Calu3 (cell line): ENCODE data around the gene CCDC116. TPM values are rescaled to one million over a fixed set of nuclear protein-coding genes. Genes with fewer than 3 reads are reported as not detected.

Experiments
- BruUV-seq: library from RNA; stranded (reverse); fragments of 400-500 nt; replicated peaks from 2 replicates; lab custom pipeline; 2021; lab: Mats Ljungman, UMichigan
- CTCF ChIA-PET: fragments of 300-600 bp; sonication (Branson Sonifier 250); formaldehyde crosslinking; loops from one replicate; lab custom pipeline; 2022; ENCODE audit warnings: antibody characterized with exemption; lab: Charles Lee
- DNase-seq: peaks from one replicate; pipeline ENCODE4 v3.0.0; 2022
- H3K27ac Mint-ChIP-seq: one replicate; pipeline ENCODE4 v1.8.0; 2022; ENCODE audit warnings: mixed read lengths; ENCODE audit not compliant: unreplicated experiment
- H3K27me3 Mint-ChIP-seq: one replicate; pipeline ENCODE4 v1.8.0; 2022; ENCODE audit warnings: mixed read lengths; ENCODE audit not compliant: unreplicated experiment
- H3K36me3 Mint-ChIP-seq: one replicate; pipeline ENCODE4 v1.8.0; 2022; ENCODE audit warnings: mild to moderate bottlenecking, moderate library complexity, mixed read lengths; ENCODE audit not compliant: insufficient read depth, unreplicated experiment
- H3K4me1 Mint-ChIP-seq: one replicate; pipeline ENCODE4 v1.8.0; 2022; ENCODE audit warnings: mild to moderate bottlenecking, low read depth, mixed read lengths; ENCODE audit not compliant: unreplicated experiment
- H3K4me3 Mint-ChIP-seq: one replicate; pipeline ENCODE4 v1.8.0; 2022; ENCODE audit warnings: mild to moderate bottlenecking, low read depth, moderate library complexity, mixed read lengths; ENCODE audit not compliant: unreplicated experiment
- H3K9me3 Mint-ChIP-seq: one replicate; pipeline ENCODE4 v1.8.0; 2022; ENCODE audit warnings: low read depth, mixed read lengths; ENCODE audit not compliant: unreplicated experiment
- CTCF ChIP-seq: fragments of 200-600 bp; IDR thresholded peaks from one replicate; pipeline ENCODE4 v1.8.0; 2022; ENCODE audit warnings: antibody characterized with exemption; ENCODE audit not compliant: unreplicated experiment
- intact Hi-C: fragments of 100-400 bp; cut with micrococcal nuclease; formaldehyde crosslinking; loops from one replicate; pipeline ENCODE4 v1.10.0; 2022; ENCODE audit not compliant: unreplicated experiment
- microRNA-seq: library from miRNA; unstranded; fragments of <30 nt; microRNA quantifications from one replicate; pipeline ENCODE4 v1.2.0, GENCODE V29; 2022
- total RNA-seq: library from RNA; stranded (reverse); gene quantifications from 2 replicates; pipeline ENCODE4 v1.2.3, GENCODE V29; 2022

The CCDC116 gene
- total RNA-seq, 1 experiment from 2014 or later: not detected

- peaks cover 48% of the 10 kb centered on the region for H3K36me3 Mint-ChIP-seq
- DNase-seq: no peak
- CTCF ChIA-PET: no interaction called here
- H3K4me3 Mint-ChIP-seq: no peak overlapping the region
- no TSS peak for BruUV-seq
- TF ChIP-seq CTCF: no peak
- H3K9me3 Mint-ChIP-seq: no peaks in the 10 kb centered on the region
- intact Hi-C loops: no loop called here
- no peak overlapping the region for H3K27ac Mint-ChIP-seq
- H3K27me3 Mint-ChIP-seq: no peaks in the 10 kb centered on the region
- H3K4me1 Mint-ChIP-seq: no peaks in the 10 kb centered on the region
Observed at GRCh38 chr22:21683401-21683811, 50.8 kb downstream of the CCDC116 start.

- no peaks in the 10 kb centered on the region for H3K9me3 Mint-ChIP-seq
- no peak overlapping the region for H3K4me3 Mint-ChIP-seq
- no TSS peak for BruUV-seq
- no peaks in the 10 kb centered on the region for H3K4me1 Mint-ChIP-seq
- peaks cover 55% of the 10 kb centered on the region for H3K36me3 Mint-ChIP-seq
- no peak for TF ChIP-seq CTCF
- CTCF ChIA-PET: interaction anchor here (0.9 kb wide), 1 partner anchor 111 kb away, joined by 6 read pairs; no protein-coding TSS in a partner anchor
- H3K27me3 Mint-ChIP-seq: no peaks in the 10 kb centered on the region
- H3K27ac Mint-ChIP-seq: no peak overlapping the region
- no peak for DNase-seq
- intact Hi-C loops: no loop called here
Observed at GRCh38 chr22:21684492-21685163, 52.1 kb downstream of the CCDC116 start.

GRCh38 chr22:21685164-21685513 is 52.6 kb downstream of the CCDC116 start:
- no peaks in the 10 kb centered on the region for H3K9me3 Mint-ChIP-seq
- H3K4me3 Mint-ChIP-seq: no peak overlapping the region
- H3K27me3 Mint-ChIP-seq: no peaks in the 10 kb centered on the region
- H3K4me1 Mint-ChIP-seq: no peaks in the 10 kb centered on the region
- TF ChIP-seq CTCF: no peak
- peaks cover 55% of the 10 kb centered on the region for H3K36me3 Mint-ChIP-seq
- BruUV-seq: no TSS peak
- H3K27ac Mint-ChIP-seq: no peak overlapping the region
- intact Hi-C loops: no loop called here
- no peak for DNase-seq
- CTCF ChIA-PET: interaction anchor here (0.9 kb wide), 1 partner anchor 112 kb away, joined by 6 read pairs; no protein-coding TSS in a partner anchor

GRCh38 chr22:21686193-21686608 is 53.6 kb downstream of the CCDC116 start:
- no peaks in the 10 kb centered on the region for H3K4me1 Mint-ChIP-seq
- BruUV-seq: no TSS peak
- H3K36me3 Mint-ChIP-seq: peaks cover 57% of the 10 kb centered on the region
- no peak for DNase-seq
- H3K27ac Mint-ChIP-seq: no peak overlapping the region
- TF ChIP-seq CTCF: no peak
- no peaks in the 10 kb centered on the region for H3K27me3 Mint-ChIP-seq
- CTCF ChIA-PET: no interaction called here
- H3K4me3 Mint-ChIP-seq: no peak overlapping the region
- intact Hi-C loops: no loop called here
- no peaks in the 10 kb centered on the region for H3K9me3 Mint-ChIP-seq

Small RNA genes lying within 50 kb of the gene (microRNA-seq; reads per million reads assigned to microRNA genes)
- gene MIR130B (5,175 reads per million, percentile 92 among the genes with 10 or more reads in this experiment), gene MIR301B (254 reads per million, percentile 73 among the genes with 10 or more reads in this experiment)

Other genes starting within 250 kb of the CCDC116 start
- 0.17 TPM in 1 of 2 replicates, not detected in the other for gene RIMBP3B, start 249.0 kb upstream of the CCDC116 start, total RNA-seq
- gene HIC2, start 215.4 kb upstream of the CCDC116 start, total RNA-seq: 7.7 and 8.2 TPM in 2 replicates
- 2.2 and 2.6 TPM in 2 replicates for gene TMEM191C, start 165.4 kb upstream of the CCDC116 start, total RNA-seq
- 0.17 TPM in 1 of 2 replicates, not detected in the other for gene RIMBP3C, start 81.3 kb upstream of the CCDC116 start, total RNA-seq
- 65.8 and 66.6 TPM in 2 replicates for gene UBE2L3, start 65.0 kb upstream of the CCDC116 start, total RNA-seq
- 57.9 and 64.2 TPM in 2 replicates for gene YDJC, start 2.7 kb upstream of the CCDC116 start, total RNA-seq
- gene SDF2L1, start 9.5 kb downstream of the CCDC116 start, total RNA-seq: 87.0 and 88.2 TPM in 2 replicates
- 46.9 and 50.5 TPM in 2 replicates for gene PPIL2, start 33.3 kb downstream of the CCDC116 start, total RNA-seq
- gene YPEL1, start 103.0 kb downstream of the CCDC116 start, total RNA-seq: 1.7 and 3.3 TPM in 2 replicates
- gene MAPK1, start 234.9 kb downstream of the CCDC116 start, total RNA-seq: 144 and 157 TPM in 2 replicates